H1 (cell line): ENCODE data around the gene FREM1. TPM values are rescaled to one million over a fixed set of nuclear protein-coding genes. Genes with fewer than 3 reads are reported as not detected.

Experiments used
- CTCF ChIA-PET: fragments of 300-600 bp; sonication (Branson Sonifier 250); formaldehyde crosslinking; loops from one replicate; lab custom pipeline; 2021; ENCODE audit not compliant: partially characterized antibody; lab: Charles Lee
- POLR2A ChIA-PET: fragments of 300-600 bp; sonication (Branson Sonifier 250); formaldehyde crosslinking; loops from one replicate; lab custom pipeline; 2021; ENCODE audit warnings: inconsistent platforms; ENCODE audit not compliant: partially characterized antibody; lab: Charles Lee
- DNase-seq, 2 experiments: peaks; one replicate each; pipeline versions ENCODE4 v3.0.0 to v3.0.0-alpha.2; 2010 to 2022; ENCODE audit warnings: low spot score in 2 of 2, low read depth in 1 of 2, mixed read lengths in 1 of 2
- FAIRE-seq: peaks from 2 replicates; lab custom pipeline; 2011; peaks lifted over from hg19 to GRCh38; lab: Jason Lieb, UNC
- H2AFZ ChIP-seq: 2 replicates; pipeline ENCODE4 v1.8.1; 2012; ENCODE audit warnings: low read length, inconsistent platforms
- H2AK5ac ChIP-seq: 2 replicates; pipeline ENCODE4 v1.6.1; 2013; ENCODE audit warnings: low read depth, low read length
- H2BK120ac ChIP-seq: replicated peaks from 2 replicates; pipeline ENCODE3; 2013; ENCODE audit warnings: low read depth, low read length, inconsistent platforms
- H2BK12ac ChIP-seq: 2 replicates; pipeline ENCODE4 v1.6.1; 2013; ENCODE audit warnings: low read depth, low read length
- H2BK15ac ChIP-seq: 2 replicates; pipeline ENCODE4 v1.6.1; 2013; ENCODE audit warnings: low read length
- H2BK20ac ChIP-seq: 2 replicates; pipeline ENCODE4 v1.6.1; 2013; ENCODE audit warnings: low read length
- H2BK5ac ChIP-seq: 2 replicates; pipeline ENCODE4 v1.6.1; 2013; ENCODE audit warnings: low read depth, low read length
- H3K14ac ChIP-seq: 2 replicates; pipeline ENCODE4 v1.6.1; 2013; ENCODE audit warnings: inconsistent platforms; ENCODE audit not compliant: insufficient read length
- H3K18ac ChIP-seq: 2 replicates; pipeline ENCODE4 v1.6.1; 2013; ENCODE audit warnings: low read length; ENCODE audit errors: extremely low read depth
- H3K23ac ChIP-seq: 2 replicates; pipeline ENCODE4 v1.6.1; 2013; ENCODE audit warnings: inconsistent platforms; ENCODE audit not compliant: insufficient read length
- H3K23me2 ChIP-seq: 2 replicates; pipeline ENCODE4 v1.6.1; 2013; ENCODE audit warnings: low read depth, low read length
- H3K27ac ChIP-seq: 2 replicates; pipeline ENCODE4 v1.6.1; 2011; ENCODE audit warnings: low read depth, low read length, inconsistent platforms
- H3K27me3 ChIP-seq, 4 experiments: replicated peaks in 1 of 4; 1 replicate in 1 of 4; 2 replicates in 3 of 4; pipeline versions ENCODE4 v1.6.1 to v1.8.1; 2011 to 2013; ENCODE audit warnings: low read length in 3 of 4, mild to moderate bottlenecking in 3 of 4, inconsistent platforms in 2 of 4, mixed read lengths in 2 of 4, moderate library complexity in 1 of 4; ENCODE audit not compliant: control insufficient read depth in 3 of 4, insufficient read depth in 3 of 4; ENCODE audit errors: extremely low read depth in 1 of 4
- H3K36me3 ChIP-seq, 4 experiments: 2 replicates each; pipeline versions ENCODE4 v1.6.1 to v1.8.1; 2011 to 2013; ENCODE audit warnings: mild to moderate bottlenecking in 4 of 4, low read length in 3 of 4, moderate library complexity in 2 of 4, control low read depth in 1 of 4, inconsistent platforms in 1 of 4; ENCODE audit not compliant: insufficient read depth in 4 of 4, control insufficient read depth in 2 of 4
- H3K4ac ChIP-seq: replicated peaks from 2 replicates; pipeline ENCODE3; 2013; ENCODE audit warnings: low read length, low read depth, mixed read lengths, inconsistent platforms; ENCODE audit not compliant: insufficient read length
- H3K4me1 ChIP-seq, 4 experiments: replicated peaks in 1 of 4; 1 replicate in 1 of 4; 2 replicates in 3 of 4; pipeline versions ENCODE4 v1.6.1 to v1.8.1; 2011 to 2013; ENCODE audit warnings: low read length in 3 of 4, inconsistent platforms in 2 of 4, mixed read lengths in 1 of 4; ENCODE audit not compliant: insufficient read depth in 4 of 4, control insufficient read depth in 3 of 4
- H3K4me2 ChIP-seq, 2 experiments: 2 replicates each; pipeline versions ENCODE4 v1.6.1 to v1.8.1; 2011 to 2013; ENCODE audit warnings: low read depth in 2 of 2, low read length in 2 of 2, control low read depth in 1 of 2, inconsistent platforms in 1 of 2, mild to moderate bottlenecking in 1 of 2; ENCODE audit not compliant: insufficient read depth in 1 of 2
- H3K4me3 ChIP-seq, 4 experiments: fragments of 200-600, 300-600 bp in 1 of 4; sonication (generic), shearing (Covaris generic), sonication (Bioruptor Twin) in 1 of 4; 2 replicates each; pipeline versions ENCODE4 v1.5.1 to v1.8.1; 2011 to 2016; ENCODE audit warnings: low read length in 4 of 4, low read depth in 3 of 4, control low read depth in 2 of 4, inconsistent platforms in 2 of 4, mild to moderate bottlenecking in 2 of 4, mixed read lengths in 1 of 4, moderate library complexity in 1 of 4; ENCODE audit not compliant: insufficient read depth in 2 of 4; ENCODE audit errors: extremely low read depth in 1 of 4
- H3K56ac ChIP-seq: replicated peaks from 2 replicates; pipeline ENCODE3; 2013; ENCODE audit warnings: low read depth, mild to moderate bottlenecking, mixed read lengths, low read length, inconsistent platforms; ENCODE audit not compliant: insufficient read length
- H3K79me1 ChIP-seq: 2 replicates; pipeline ENCODE4 v1.6.1; 2013; ENCODE audit warnings: low read depth, low read length, control low read depth
- H3K79me2 ChIP-seq, 2 experiments: 2 replicates each; pipeline versions ENCODE4 v1.6.1 to v1.8.1; 2012 to 2013; ENCODE audit warnings: low read length in 2 of 2, mild to moderate bottlenecking in 2 of 2, inconsistent platforms in 1 of 2; ENCODE audit not compliant: insufficient read depth in 2 of 2, control insufficient read depth in 1 of 2
- H3K9ac ChIP-seq, 4 experiments: replicated peaks in 1 of 4; 1 replicate in 1 of 4; 2 replicates in 3 of 4; pipeline versions ENCODE4 v1.6.1 to v1.8.1; 2011 to 2013; ENCODE audit warnings: low read depth in 3 of 4, low read length in 3 of 4, control low read depth in 2 of 4, mild to moderate bottlenecking in 2 of 4, moderate library complexity in 2 of 4, inconsistent platforms in 1 of 4; ENCODE audit errors: extremely low read depth in 1 of 4
- H3K9me3 ChIP-seq, 2 experiments: 2 replicates each; pipeline versions ENCODE4 v1.6.1 to v1.8.1; 2012 to 2013; ENCODE audit warnings: mild to moderate bottlenecking in 2 of 2, moderate library complexity in 2 of 2, control low read depth in 1 of 2, inconsistent platforms in 1 of 2, low read depth in 1 of 2, low read length in 1 of 2, mixed read lengths in 1 of 2; ENCODE audit not compliant: insufficient read depth in 2 of 2
- H4K20me1 ChIP-seq, 2 experiments: replicated peaks in 1 of 2; 2 replicates each; pipeline versions ENCODE3 to v1.8.1; 2011 to 2013; ENCODE audit warnings: inconsistent platforms in 2 of 2, low read length in 2 of 2, mild to moderate bottlenecking in 1 of 2; ENCODE audit not compliant: insufficient read depth in 2 of 2, control insufficient read depth in 1 of 2
- H4K5ac ChIP-seq: 2 replicates; pipeline ENCODE4 v1.6.1; 2013; ENCODE audit warnings: low read length, low read depth, mixed read lengths, inconsistent platforms; ENCODE audit not compliant: insufficient read length
- H4K8ac ChIP-seq: 2 replicates; pipeline ENCODE4 v1.8.0; 2013; ENCODE audit warnings: mild to moderate bottlenecking, moderate library complexity, low read length, inconsistent platforms; ENCODE audit not compliant: insufficient read depth; ENCODE audit errors: extremely low read depth
- H4K91ac ChIP-seq: replicated peaks from 2 replicates; pipeline ENCODE3; 2013; ENCODE audit warnings: low read length, mixed read lengths, inconsistent platforms; ENCODE audit not compliant: insufficient read length
- ASH2L ChIP-seq: fragments of 200-600, 300-600 bp; sonication (generic); IDR thresholded peaks from one replicate; pipeline ENCODE4 v1.7.1; 2017; ENCODE audit warnings: low read length
- GTF2F1 ChIP-seq: IDR thresholded peaks from 2 replicates; pipeline ENCODE4 v1.6.1; 2012; ENCODE audit warnings: low read depth, low read length, improper control_type of control experiment, borderline replicate concordance
- HDAC6 ChIP-seq: IDR thresholded peaks from one replicate; pipeline ENCODE4 v1.7.1; 2012; ENCODE audit warnings: low read depth, mild to moderate bottlenecking, inconsistent platforms, low read length, moderate library complexity
- RAD21 ChIP-seq, 2 experiments: IDR thresholded peaks in 1 of 2; conservative IDR thresholded peaks in 1 of 2; 2 replicates each; pipeline ENCODE4 v1.6.1; 2011; ENCODE audit warnings: low read depth in 2 of 2, low read length in 2 of 2, improper control_type of control experiment in 1 of 2, inconsistent platforms in 1 of 2, mild to moderate bottlenecking in 1 of 2, moderate library complexity in 1 of 2
- RBBP5 ChIP-seq: IDR thresholded peaks from 2 replicates; pipeline ENCODE4 v1.7.1; 2012; ENCODE audit warnings: low read depth, mild to moderate bottlenecking, inconsistent platforms, low read length, moderate library complexity, borderline replicate concordance
- RXRA ChIP-seq: IDR thresholded peaks from 2 replicates; pipeline ENCODE4 v1.6.1; 2011; ENCODE audit warnings: low read depth, mild to moderate bottlenecking, low read length, moderate library complexity; ENCODE audit not compliant: insufficient read depth
- SUZ12 ChIP-seq: fragments of 200-600 bp; sonication (generic); IDR thresholded peaks from 2 replicates; pipeline ENCODE4 v1.6.1; 2012; ENCODE audit warnings: mild to moderate bottlenecking, inconsistent platforms, low read length, moderate library complexity, mixed read lengths
- WGBS, 2 experiments: shearing (Covaris generic) in 1 of 2; methylation state at CpG; one replicate each; pipeline versions ENCODE4 v1.1.6 to v1.1.7; 2013 to 2015; ENCODE audit warnings: low lambda C conversion rate in 2 of 2, mixed read lengths in 2 of 2, inconsistent platforms in 1 of 2, low coverage in 1 of 2, missing lambda C conversion rate in 1 of 2; ENCODE audit not compliant: insufficient replicate concordance in 2 of 2, insufficient coverage in 1 of 2, insufficient read length in 1 of 2; ENCODE audit errors: extremely low coverage in 1 of 2, missing lambda C conversion rate in 1 of 2; 5-methylcytosine and 5-hydroxymethylcytosine counted together
- polyA plus RNA-seq, 7 experiments: library from polyadenylated mRNA; depleted of rRNA in 3 of 7; stranded (reverse) in 5 of 7; unstranded in 2 of 7; fragments of >200 nt in 5 of 7; fragments of 200-250 nt in 2 of 7; gene quantifications; 1 replicate in 5 of 7; 2 replicates in 1 of 7; 4 replicates in 1 of 7; pipeline versions ENCODE4 v1.2.1 to v1.2.3, GENCODE V29; 2011 to 2013; ENCODE audit warnings: missing spikeins in 2 of 7, mixed read lengths in 2 of 7
- total RNA-seq: library from RNA; stranded (reverse); fragmentation: NEBNext Ultra II Directional; extraction: Animal tissue kit (Norgen Biotek cat#: 25700); gene quantifications from 2 replicates; pipeline ENCODE4 v1.2.1, GENCODE V29; 2021
- TF ChIP-seq, protein P1 (sequence below): IDR thresholded peaks from 2 replicates; pipeline ENCODE4 v1.6.1; 2011; ENCODE audit warnings: low read depth, mild to moderate bottlenecking, low read length; ENCODE audit not compliant: insufficient read depth

FREM1 gene
- total and polyA plus RNA-seq, 2 of the 8 experiments (the other 6 are each of a cell fraction or from before 2014, with no cell fraction given): 2.6 to 3.1 TPM

DNA sequence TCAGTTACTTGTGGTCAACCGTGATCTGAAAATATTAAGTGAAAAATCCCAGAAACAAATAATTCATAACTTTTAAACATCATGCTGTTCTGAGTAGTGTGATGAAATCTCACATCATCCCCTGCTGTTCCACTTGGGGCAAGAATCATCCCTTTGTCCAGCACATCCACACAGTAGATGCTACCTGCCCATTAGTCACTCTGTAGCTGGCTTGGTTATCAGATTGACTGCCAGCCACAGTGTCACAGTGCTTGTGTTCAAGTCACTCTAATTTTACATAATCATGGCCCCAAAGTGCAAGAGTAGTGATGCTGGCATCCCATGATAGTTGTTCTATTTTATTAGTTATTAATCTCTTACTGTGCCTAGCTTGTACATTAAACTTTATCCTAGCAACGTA, 148.6 kb downstream of the FREM1 start:
- H3K23ac ChIP-seq: no peak overlapping the region
- no peak overlapping the region for H2BK120ac ChIP-seq
- H3K23me2 ChIP-seq: no peaks in the 10 kb centered on the region
- H2AFZ ChIP-seq: no peak overlapping the region
- no peak overlapping the region for H2BK15ac ChIP-seq
- H3K79me2 ChIP-seq: no peaks in the 10 kb centered on the region
- H3K36me3 ChIP-seq: no peaks in the 10 kb centered on the region
- H4K91ac ChIP-seq: no peak overlapping the region
- H3K27ac ChIP-seq: no peak overlapping the region
- POLR2A ChIA-PET: interaction anchor here (0.6 kb wide), 1 partner anchor 37 kb away, joined by 3 read pairs; no protein-coding TSS in a partner anchor
- no peaks in the 10 kb centered on the region for H4K20me1 ChIP-seq
- no peak overlapping the region for H4K8ac ChIP-seq
- H3K18ac ChIP-seq: no peak overlapping the region
- no peak overlapping the region for H3K4me2 ChIP-seq
- H3K4ac ChIP-seq: no peak overlapping the region
- no peaks in the 10 kb centered on the region for H3K79me1 ChIP-seq
- no peak for TF ChIP-seq RBBP5
- TF ChIP-seq ASH2L: no peak
- TF ChIP-seq HDAC6: no peak
- TF ChIP-seq RAD21 (IDR thresholded peaks at IDR 0.05 in 1 of 2, conservative IDR thresholded peaks at IDR 0.05 in 1 of 2; ENCODE audit: low read depth in 2 of 2, low read length in 2 of 2): no peak
- TF ChIP-seq RXRA: no peak
- TF ChIP-seq GTF2F1: no peak
- TF ChIP-seq, protein P1, sequence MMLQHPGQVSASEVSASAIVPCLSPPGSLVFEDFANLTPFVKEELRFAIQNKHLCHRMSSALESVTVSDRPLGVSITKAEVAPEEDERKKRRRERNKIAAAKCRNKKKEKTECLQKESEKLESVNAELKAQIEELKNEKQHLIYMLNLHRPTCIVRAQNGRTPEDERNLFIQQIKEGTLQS: no peak
- no peak for TF ChIP-seq SUZ12
- TF ChIP-seq, all 59 proteins: peak for 0
- no peaks in the 10 kb centered on the region for H3K9me3 ChIP-seq
- FAIRE-seq (no peak), DNase-seq (no peak)
- H3K56ac ChIP-seq: no peak overlapping the region
- no peak overlapping the region for H2AK5ac ChIP-seq
- H3K4me1 ChIP-seq: no peaks in the 10 kb centered on the region
- no peak overlapping the region for H2BK5ac ChIP-seq
- no peak overlapping the region for H3K14ac ChIP-seq
- H3K4me3 ChIP-seq: no peak overlapping the region
- CTCF ChIA-PET: interaction anchor here (1.5 to 1.6 kb wide), 3 partner anchors 10 to 289 kb away, joined by 4 read pairs; partner anchors contain the start of gene CER1
- H4K5ac ChIP-seq: no peak overlapping the region
- no peak overlapping the region for H2BK20ac ChIP-seq
- no peaks in the 10 kb centered on the region for H3K27me3 ChIP-seq
- no peak overlapping the region for H3K9ac ChIP-seq
- 92% methylated on average over 2 of the region's 2 CpGs; no CpG with 5 or more reads in 1 of the 2 experiments for WGBS, 2 experiments
- no peak overlapping the region for H2BK12ac ChIP-seq
